ENCODE measurements around the gene PALB2.

DNA sequence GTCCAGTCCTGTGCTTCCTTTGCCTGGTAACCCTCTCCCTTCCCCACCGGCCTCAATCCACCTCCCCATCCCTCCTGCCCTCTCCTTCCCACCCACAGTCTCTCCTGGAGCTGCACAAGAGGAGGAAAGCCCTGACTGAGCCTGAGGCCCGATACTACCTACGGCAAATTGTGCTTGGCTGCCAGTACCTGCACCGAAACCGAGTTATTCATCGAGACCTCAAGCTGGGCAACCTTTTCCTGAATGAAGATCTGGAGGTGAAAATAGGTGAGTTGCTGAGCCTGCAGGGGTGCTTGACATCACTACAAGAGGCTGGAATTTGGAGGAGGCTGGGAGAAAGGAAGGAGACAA is 38.9 kb upstream of the PALB2 start:
- TF ChIP-seq, protein P1, sequence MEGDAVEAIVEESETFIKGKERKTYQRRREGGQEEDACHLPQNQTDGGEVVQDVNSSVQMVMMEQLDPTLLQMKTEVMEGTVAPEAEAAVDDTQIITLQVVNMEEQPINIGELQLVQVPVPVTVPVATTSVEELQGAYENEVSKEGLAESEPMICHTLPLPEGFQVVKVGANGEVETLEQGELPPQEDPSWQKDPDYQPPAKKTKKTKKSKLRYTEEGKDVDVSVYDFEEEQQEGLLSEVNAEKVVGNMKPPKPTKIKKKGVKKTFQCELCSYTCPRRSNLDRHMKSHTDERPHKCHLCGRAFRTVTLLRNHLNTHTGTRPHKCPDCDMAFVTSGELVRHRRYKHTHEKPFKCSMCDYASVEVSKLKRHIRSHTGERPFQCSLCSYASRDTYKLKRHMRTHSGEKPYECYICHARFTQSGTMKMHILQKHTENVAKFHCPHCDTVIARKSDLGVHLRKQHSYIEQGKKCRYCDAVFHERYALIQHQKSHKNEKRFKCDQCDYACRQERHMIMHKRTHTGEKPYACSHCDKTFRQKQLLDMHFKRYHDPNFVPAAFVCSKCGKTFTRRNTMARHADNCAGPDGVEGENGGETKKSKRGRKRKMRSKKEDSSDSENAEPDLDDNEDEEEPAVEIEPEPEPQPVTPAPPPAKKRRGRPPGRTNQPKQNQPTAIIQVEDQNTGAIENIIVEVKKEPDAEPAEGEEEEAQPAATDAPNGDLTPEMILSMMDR (IDR thresholded peaks at IDR 0.05): no peak
- no peak for TF ChIP-seq POLR2AphosphoS5 (IDR thresholded peaks at IDR 0.05)
- no peak for TF ChIP-seq POLR2A (IDR thresholded peaks at IDR 0.05)
- no peak for TF ChIP-seq EP300 (IDR thresholded peaks at IDR 0.05)
